ENCODE data around the gene FAF1. TPM values are rescaled to one million over a fixed set of nuclear protein-coding genes. Genes with fewer than 3 reads are reported as not detected.

FAF1 gene
- total RNA-seq, 4 donors from 2014 or later = 25.1 to 74.6 (median 37.2) TPM

GRCh38 chr1:50700621-50701020 is 259.4 kb downstream of the FAF1 start:
- in situ Hi-C loops (cut with MboI; ENCODE audit: low pct_ligation_motif_present in 1 of 4, low pct_unique_long_range_greater_than_20kb in 1 of 4, low sequenced_read_pairs in 3 of 4) = no loop called here
- Histone ChIP-seq H3K4me3 (no peak overlapping the region), H3K36me3 (no peaks in the 10 kb centered on the region), H3K27ac (no peak overlapping the region), H3K9me3 (no peaks in the 10 kb centered on the region), H3K27me3 (no peaks in the 10 kb centered on the region), H3K4me1 (peaks cover 0 to 7% (median 3%) of the 10 kb centered on the region in 4 donors)
- 84 to 97% methylated on average over 2 of the region's 2 CpGs for WGBS, 2 donors (ENCODE audit: low coverage in 1 of 2)
- intact Hi-C loops (cut with DNase I; ENCODE audit: low total_unique reads) = no loop called here
- no peak for TF ChIP-seq EP300 (IDR thresholded peaks at IDR 0.05; ENCODE audit: low read depth)
- TF ChIP-seq, protein P1, sequence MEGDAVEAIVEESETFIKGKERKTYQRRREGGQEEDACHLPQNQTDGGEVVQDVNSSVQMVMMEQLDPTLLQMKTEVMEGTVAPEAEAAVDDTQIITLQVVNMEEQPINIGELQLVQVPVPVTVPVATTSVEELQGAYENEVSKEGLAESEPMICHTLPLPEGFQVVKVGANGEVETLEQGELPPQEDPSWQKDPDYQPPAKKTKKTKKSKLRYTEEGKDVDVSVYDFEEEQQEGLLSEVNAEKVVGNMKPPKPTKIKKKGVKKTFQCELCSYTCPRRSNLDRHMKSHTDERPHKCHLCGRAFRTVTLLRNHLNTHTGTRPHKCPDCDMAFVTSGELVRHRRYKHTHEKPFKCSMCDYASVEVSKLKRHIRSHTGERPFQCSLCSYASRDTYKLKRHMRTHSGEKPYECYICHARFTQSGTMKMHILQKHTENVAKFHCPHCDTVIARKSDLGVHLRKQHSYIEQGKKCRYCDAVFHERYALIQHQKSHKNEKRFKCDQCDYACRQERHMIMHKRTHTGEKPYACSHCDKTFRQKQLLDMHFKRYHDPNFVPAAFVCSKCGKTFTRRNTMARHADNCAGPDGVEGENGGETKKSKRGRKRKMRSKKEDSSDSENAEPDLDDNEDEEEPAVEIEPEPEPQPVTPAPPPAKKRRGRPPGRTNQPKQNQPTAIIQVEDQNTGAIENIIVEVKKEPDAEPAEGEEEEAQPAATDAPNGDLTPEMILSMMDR (IDR thresholded peaks at IDR 0.05) = no peak
- TF ChIP-seq POLR2AphosphoS5 (IDR thresholded peaks at IDR 0.05) = no peak
- no peak for TF ChIP-seq POLR2A (IDR thresholded peaks at IDR 0.05)
- DNase-seq = no peak

DNA sequence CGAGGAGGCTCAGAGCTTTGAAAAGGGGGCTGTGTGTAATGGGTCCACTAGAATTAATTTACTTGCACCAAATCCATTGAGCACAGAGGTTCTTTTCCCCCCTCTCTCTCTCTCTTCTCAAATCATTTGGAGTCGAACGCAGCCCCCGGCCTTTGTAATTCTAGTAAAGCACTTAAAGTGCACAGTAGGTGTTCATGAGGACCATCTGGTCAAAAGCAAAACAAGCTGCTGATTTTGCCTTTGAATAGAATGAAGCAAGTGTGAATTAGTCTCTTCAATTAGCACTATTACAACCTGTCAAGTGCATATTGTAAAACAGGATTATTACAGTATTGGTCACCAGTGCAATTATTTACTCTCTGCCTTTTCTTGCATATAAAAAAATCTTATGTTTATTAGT is 259.9 kb downstream of the FAF1 start:
- WGBS, 2 donors (ENCODE audit: low coverage in 1 of 2) = 94% methylated on average over 4 of the region's 4 CpGs; no CpG with 5 or more reads in 1 of the 2 donors
- in situ Hi-C loops (cut with MboI; ENCODE audit: low pct_ligation_motif_present in 1 of 4, low pct_unique_long_range_greater_than_20kb in 1 of 4, low sequenced_read_pairs in 3 of 4) = no loop called here

DNA sequence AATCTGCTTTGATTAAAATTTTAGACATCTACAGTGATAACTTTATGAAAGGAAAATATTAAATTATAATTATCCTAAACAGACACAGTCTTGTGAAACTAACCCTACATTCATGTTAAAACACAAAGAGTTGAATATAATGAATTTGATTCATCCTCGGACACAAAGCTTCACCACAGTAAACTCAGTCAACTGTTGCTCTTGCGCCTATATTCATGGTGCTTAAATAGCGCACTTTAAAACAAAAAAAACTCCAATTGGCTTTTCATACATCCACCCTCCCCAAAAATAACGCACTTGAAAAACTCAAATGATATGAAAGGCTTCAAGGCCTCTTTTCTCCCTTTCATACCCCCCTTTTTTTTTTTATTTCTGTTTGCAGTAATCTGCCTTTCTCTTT is 260.3 kb downstream of the FAF1 start:
- intact Hi-C loops (cut with DNase I; ENCODE audit: low total_unique reads) = no loop called here

More for the DNA sequence above, 259.9 kb downstream of the FAF1 start:
- Histone ChIP-seq H3K9me3 (no peaks in the 10 kb centered on the region), H3K27me3 (no peaks in the 10 kb centered on the region), H3K27ac (no peak overlapping the region), H3K4me3 (no peak overlapping the region), H3K4me1 (peaks cover 0 to 7% (median 3%) of the 10 kb centered on the region in 4 donors), H3K36me3 (no peaks in the 10 kb centered on the region)
- no peak for DNase-seq
- intact Hi-C loops (cut with DNase I; ENCODE audit: low total_unique reads) = no loop called here
- TF ChIP-seq, protein P1 (IDR thresholded peaks at IDR 0.05) = no peak

GRCh38 chr1:50697440-50698421 is 262.3 kb downstream of the FAF1 start:
- 78 to 84% methylated on average over 3 of the region's 3 CpGs for WGBS, 2 donors (ENCODE audit: low coverage in 1 of 2)
- intact Hi-C loops (cut with DNase I; ENCODE audit: low total_unique reads) = no loop called here
- in situ Hi-C loops (cut with MboI; ENCODE audit: low pct_ligation_motif_present in 1 of 4, low pct_unique_long_range_greater_than_20kb in 1 of 4, low sequenced_read_pairs in 3 of 4) = no loop called here
- Histone ChIP-seq H3K4me3 (no peak overlapping the region), H3K9me3 (no peaks in the 10 kb centered on the region), H3K27ac (no peak overlapping the region), H3K4me1 (peaks cover 0 to 7% (median 3%) of the 10 kb centered on the region in 4 donors), H3K27me3 (no peaks in the 10 kb centered on the region), H3K36me3 (no peaks in the 10 kb centered on the region)
- no peak for DNase-seq
- TF ChIP-seq EP300 (IDR thresholded peaks at IDR 0.05; ENCODE audit: low read depth) (no peak), POLR2AphosphoS5 (IDR thresholded peaks at IDR 0.05) (no peak), POLR2A (IDR thresholded peaks at IDR 0.05) (no peak)
- TF ChIP-seq, protein P1 (IDR thresholded peaks at IDR 0.05) = no peak

More for the DNA sequence above, 260.3 kb downstream of the FAF1 start:
- Histone ChIP-seq H3K36me3 (no peaks in the 10 kb centered on the region), H3K27ac (no peak overlapping the region), H3K4me1 (peaks cover 0 to 7% (median 3%) of the 10 kb centered on the region in 4 donors), H3K4me3 (no peak overlapping the region), H3K27me3 (no peaks in the 10 kb centered on the region), H3K9me3 (no peaks in the 10 kb centered on the region)
- in situ Hi-C loops (cut with MboI; ENCODE audit: low pct_ligation_motif_present in 1 of 4, low pct_unique_long_range_greater_than_20kb in 1 of 4, low sequenced_read_pairs in 3 of 4) = no loop called here
- TF ChIP-seq POLR2AphosphoS5 (IDR thresholded peaks at IDR 0.05) (no peak), POLR2A (IDR thresholded peaks at IDR 0.05) (no peak), EP300 (IDR thresholded peaks at IDR 0.05; ENCODE audit: low read depth) (no peak)
- TF ChIP-seq, protein P1 (IDR thresholded peaks at IDR 0.05) = no peak
- no peak for DNase-seq
- 95% methylated on average over 4 of the region's 4 CpGs for WGBS, 2 donors (ENCODE audit: low coverage in 1 of 2)

Measured in transverse colon (tissue), 4 donors.